Jurkat, Clone E6-1 (cell line): ENCODE data around the gene COL19A1.
"Not testable (repeated sequence)": the region's sequence is repeated elsewhere in the genome, so short reads cannot be mapped to it uniquely, and the experiment has no call there.

Experiments
- DNase-seq: peaks from one replicate; pipeline ENCODE4 v3.0.0-alpha.2; 2011; ENCODE audit warnings: low read depth, low spot score
- H3K4me3 ChIP-seq: 2 replicates; pipeline ENCODE4 v1.5.1; 2011; ENCODE audit warnings: mild to moderate bottlenecking, low read length, control low read depth, moderate library complexity

The COL19A1 gene

GRCh38 chr6:69942485-69942884 is 76.1 kb downstream of the COL19A1 start:
- H3K4me3 ChIP-seq, result no peak overlapping the region
- DNase-seq, result no peak

- no peak for DNase-seq
- H3K4me3 ChIP-seq, result no peak overlapping the region
Observed at GRCh38 chr6:69945192-69945591, 78.8 kb downstream of the COL19A1 start.

- no peak overlapping the region for H3K4me3 ChIP-seq
- no peak for DNase-seq
Observed at GRCh38 chr6:69948479-69949114, 82.2 kb downstream of the COL19A1 start.

- DNase-seq, result no peak
- H3K4me3 ChIP-seq, result no peak overlapping the region
Observed at GRCh38 chr6:69953491-69953890, 87.1 kb downstream of the COL19A1 start.

- DNase-seq, result no peak
Observed at GRCh38 chr6:69954733-69955132, 88.4 kb downstream of the COL19A1 start.

GRCh38 chr6:69957985-69958559 is 91.7 kb downstream of the COL19A1 start:
- no peak overlapping the region for H3K4me3 ChIP-seq
- no peak for DNase-seq

More at GRCh38 chr6:69954733-69955132, 88.4 kb downstream of the COL19A1 start:
- H3K4me3 ChIP-seq, result no peak overlapping the region

GRCh38 chr6:69958978-69959377 is 92.6 kb downstream of the COL19A1 start:
- no peak for DNase-seq
- H3K4me3 ChIP-seq, result no peak overlapping the region

- not testable (repeated sequence) for DNase-seq, H3K4me3 ChIP-seq
Observed at GRCh38 chr6:69965974-69966373, 99.6 kb downstream of the COL19A1 start.

- DNase-seq, result no peak
- H3K4me3 ChIP-seq, result no peak overlapping the region
Observed at GRCh38 chr6:69973138-69973537, 106.8 kb downstream of the COL19A1 start.

GRCh38 chr6:69973763-69974162 is 107.4 kb downstream of the COL19A1 start:
- no peak overlapping the region for H3K4me3 ChIP-seq
- no peak for DNase-seq

GRCh38 chr6:69974193-69974592 is 107.8 kb downstream of the COL19A1 start:
- H3K4me3 ChIP-seq, result no peak overlapping the region
- DNase-seq, result no peak

GRCh38 chr6:69976591-69977090 is 110.3 kb downstream of the COL19A1 start:
- no peak overlapping the region for H3K4me3 ChIP-seq
- DNase-seq, result no peak

- H3K4me3 ChIP-seq, result no peak overlapping the region
- DNase-seq, result no peak
Observed at GRCh38 chr6:69980624-69981023, 114.3 kb downstream of the COL19A1 start.

GRCh38 chr6:69984506-69984905 is 118.2 kb downstream of the COL19A1 start:
- H3K4me3 ChIP-seq, result no peak overlapping the region
- no peak for DNase-seq

- DNase-seq, result no peak
Observed at GRCh38 chr6:69985180-69985579, 118.8 kb downstream of the COL19A1 start.

GRCh38 chr6:69987550-69987949 is 121.2 kb downstream of the COL19A1 start:
- DNase-seq, result no peak

More at GRCh38 chr6:69985180-69985579, 118.8 kb downstream of the COL19A1 start:
- H3K4me3 ChIP-seq, result no peak overlapping the region

GRCh38 chr6:69988458-69989126 is 122.2 kb downstream of the COL19A1 start:
- DNase-seq, result no peak
- H3K4me3 ChIP-seq, result no peak overlapping the region

More at GRCh38 chr6:69987550-69987949, 121.2 kb downstream of the COL19A1 start:
- no peak overlapping the region for H3K4me3 ChIP-seq

- DNase-seq, result no peak
- H3K4me3 ChIP-seq, result no peak overlapping the region
Observed at GRCh38 chr6:69994251-69994650, 127.9 kb downstream of the COL19A1 start.

GRCh38 chr6:70008189-70008588 is 141.8 kb downstream of the COL19A1 start:
- no peak for DNase-seq
- no peak overlapping the region for H3K4me3 ChIP-seq

GRCh38 chr6:70010339-70010738 is 144.0 kb downstream of the COL19A1 start:
- not testable (repeated sequence) for DNase-seq, H3K4me3 ChIP-seq
